Measurements from ENCODE around the gene LRRN4CL.
"Not testable (repeated sequence)": the region's sequence is repeated elsewhere in the genome, so short reads cannot be mapped to it uniquely, and the experiment has no call there.

Gene LRRN4CL

GRCh38 chr11:62675415-62675814 is 13.9 kb downstream of the LRRN4CL start:
- not testable (repeated sequence) for DNase-seq (ENCODE audit: low read depth)

- no peak for DNase-seq (ENCODE audit: low read depth)
Measured at GRCh38 chr11:62673196-62673525, 16.2 kb downstream of the LRRN4CL start.

- DNase-seq (ENCODE audit: low read depth) = peak; percentile 58
Measured at GRCh38 chr11:62671608-62672389, 17.5 kb downstream of the LRRN4CL start, which contains the start of the genes LBHD1 and UQCC3. Gene LBHD1 (minus strand): TSS chr11:62672267. CDS start chr11:62670031, 2,236 bp downstream. Gene UQCC3 (plus strand): TSS chr11:62671673. CDS start chr11:62671746, 73 bp downstream.

GRCh38 chr11:62671236-62671607 is 18.1 kb downstream of the LRRN4CL start:
- DNase-seq (ENCODE audit: low read depth) = no peak

- no peak for DNase-seq (ENCODE audit: low read depth)
Measured at GRCh38 chr11:62669420-62670161, 19.7 kb downstream of the LRRN4CL start.

GRCh38 chr11:62667460-62667859 is 21.9 kb downstream of the LRRN4CL start:
- DNase-seq (ENCODE audit: low read depth) = no peak

GRCh38 chr11:62666259-62666926 is 22.9 kb downstream of the LRRN4CL start:
- DNase-seq (ENCODE audit: low read depth) = no peak

- no peak for DNase-seq (ENCODE audit: low read depth)
Measured at GRCh38 chr11:62665599-62666258, 23.6 kb downstream of the LRRN4CL start.

- peak; percentile 87 for DNase-seq (ENCODE audit: low read depth)
Measured at GRCh38 chr11:62665075-62665598, 24.2 kb downstream of the LRRN4CL start, which contains the start of the genes C11orf98 and CSKMT. Gene C11orf98 (minus strand): TSS chr11:62665210. CDS start chr11:62665169, 41 bp downstream. Gene CSKMT (plus strand): TSS chr11:62665312. CDS start chr11:62665880, 568 bp downstream.

- no peak for DNase-seq (ENCODE audit: low read depth)
Measured at GRCh38 chr11:62664405-62665074, 24.8 kb downstream of the LRRN4CL start.

- no peak for DNase-seq (ENCODE audit: low read depth)
Measured at GRCh38 chr11:62656796-62657429, 32.4 kb downstream of the LRRN4CL start.

GRCh38 chr11:62654297-62654696 is 35.0 kb downstream of the LRRN4CL start:
- no peak for DNase-seq (ENCODE audit: low read depth)

GRCh38 chr11:62652161-62653006 is 36.9 kb downstream of the LRRN4CL start:
- no peak for DNase-seq (ENCODE audit: low read depth)

GRCh38 chr11:62650283-62650682 is 39.0 kb downstream of the LRRN4CL start:
- DNase-seq (ENCODE audit: low read depth) = not testable (repeated sequence)

GRCh38 chr11:62649486-62649885 is 39.8 kb downstream of the LRRN4CL start:
- no peak for DNase-seq (ENCODE audit: low read depth)

GRCh38 chr11:62648967-62649364 is 40.4 kb downstream of the LRRN4CL start:
- DNase-seq (ENCODE audit: low read depth) = no peak

- DNase-seq (ENCODE audit: low read depth) = no peak
Measured at GRCh38 chr11:62648185-62648966, 41.0 kb downstream of the LRRN4CL start.

GRCh38 chr11:62647609-62648005 is 41.7 kb downstream of the LRRN4CL start:
- peak; percentile 38 for DNase-seq (ENCODE audit: low read depth)
